Right lobe of liver (tissue), 4 donors: ENCODE results near the gene TAGLN2.

Source experiments
- CTCF ChIP-seq, 4 donors: fragments of 200-600 bp in 3 of 4; fragments of 450-650 bp in 1 of 4; IDR thresholded peaks; one replicate each; pipeline versions ENCODE4 v1.5.1 to v1.8.0; 2016 to 2022; ENCODE audit warnings: antibody characterized with exemption in 4 of 4, mild to moderate bottlenecking in 2 of 4
- POLR2A ChIP-seq: fragments of 450-650 bp; IDR thresholded peaks from one replicate; pipeline ENCODE4 v1.6.1; 2017; ENCODE audit warnings: antibody characterized with exemption, mild to moderate bottlenecking
- donor health status: DM: no; HTN: no; CAD: no.
- donor health status: DM: no; HTN: no; CAD: no.
- donor health status: DM: no; HTN: yes; CAD: no.

DNA sequence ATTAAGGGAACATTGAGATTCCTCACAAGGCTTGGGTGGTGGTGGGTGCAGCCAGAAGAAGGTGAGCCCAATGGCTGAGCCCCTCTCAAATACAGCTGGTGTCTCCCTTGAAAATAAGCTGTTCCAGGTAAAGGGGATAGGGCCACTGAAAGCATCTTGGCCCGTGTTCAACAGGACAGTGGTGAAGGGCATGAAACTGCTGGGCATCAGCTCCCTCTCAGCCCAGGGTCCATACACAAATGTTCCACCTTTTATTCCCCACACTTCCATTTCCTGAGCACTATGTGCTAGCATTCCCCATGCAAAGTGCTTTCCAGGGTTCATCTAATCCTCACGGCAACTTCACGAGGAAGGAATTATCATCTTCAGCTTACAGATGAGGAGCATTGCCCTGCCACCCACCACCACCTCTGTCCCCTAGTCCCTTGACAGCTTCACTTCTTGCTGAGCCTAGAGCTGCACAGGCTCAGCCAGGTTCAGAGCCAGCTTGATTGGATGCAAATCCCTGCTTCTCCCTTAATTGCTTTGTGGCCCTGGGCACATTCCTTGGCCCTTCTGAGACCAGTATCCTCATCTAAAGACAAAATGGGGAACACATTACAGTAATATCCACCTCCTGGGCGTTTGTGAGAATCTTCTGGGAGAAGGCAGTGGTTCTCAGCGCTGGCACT is 9.6 kb downstream of the TAGLN2 start:
- TF ChIP-seq CTCF (IDR thresholded peaks at IDR 0.05), result no peak
- no peak for TF ChIP-seq POLR2A
